Parathyroid adenoma (tissue), 2 donors: ENCODE data around the gene HPS5.
"Not testable (repeated sequence)": the region's sequence is repeated elsewhere in the genome, so short reads cannot be mapped to it uniquely, and the experiment has no call there.

Experiments
- H2AFZ ChIP-seq: fragments of 300-600 bp; sonication (generic); one replicate; pipeline ENCODE4 v1.7.0; 2017; ENCODE audit warnings: antibody characterized with exemption, mild to moderate bottlenecking
- H3K27ac ChIP-seq: fragments of 300-600 bp; sonication (generic); one replicate; pipeline ENCODE4 v1.7.0; 2017
- H3K27me3 ChIP-seq: fragments of 300-600 bp; sonication (generic); one replicate; pipeline ENCODE4 v1.7.0; 2017; ENCODE audit warnings: low read length; ENCODE audit not compliant: control insufficient read depth, insufficient read depth
- H3K36me3 ChIP-seq: fragments of 300-600 bp; sonication (generic); one replicate; pipeline ENCODE4 v1.7.0; 2017; ENCODE audit warnings: low read length; ENCODE audit not compliant: control insufficient read depth, insufficient read depth
- H3K4me1 ChIP-seq: fragments of 300-600 bp; sonication (generic); one replicate; pipeline ENCODE4 v1.7.0; 2017; ENCODE audit warnings: control low read depth
- H3K4me2 ChIP-seq: fragments of 300-600 bp; sonication (generic); one replicate; pipeline ENCODE4 v1.7.0; 2017; ENCODE audit warnings: low read length
- H3K4me3 ChIP-seq: fragments of 300-600 bp; sonication (generic); one replicate; pipeline ENCODE4 v1.7.0; 2017; ENCODE audit warnings: low read depth, low read length
- H3K79me2 ChIP-seq: fragments of 300-600 bp; sonication (generic); one replicate; pipeline ENCODE4 v1.7.0; 2017; ENCODE audit warnings: control low read depth
- H3K9ac ChIP-seq: fragments of 300-600 bp; sonication (generic); one replicate; pipeline ENCODE4 v1.7.0; 2017; ENCODE audit warnings: mild to moderate bottlenecking
- H3K9me3 ChIP-seq: fragments of 300-600 bp; sonication (generic); one replicate; pipeline ENCODE4 v1.7.0; 2017; ENCODE audit warnings: low read length; ENCODE audit not compliant: control insufficient read depth
- TF ChIP-seq, protein P1 (sequence below): fragments of 300-600 bp; sonication (generic); IDR thresholded peaks from one replicate; pipeline ENCODE4 v1.7.0; 2017; ENCODE audit warnings: antibody characterized with exemption, mild to moderate bottlenecking
- donor health status: primary hyperparathyroidism.

Gene HPS5

DNA sequence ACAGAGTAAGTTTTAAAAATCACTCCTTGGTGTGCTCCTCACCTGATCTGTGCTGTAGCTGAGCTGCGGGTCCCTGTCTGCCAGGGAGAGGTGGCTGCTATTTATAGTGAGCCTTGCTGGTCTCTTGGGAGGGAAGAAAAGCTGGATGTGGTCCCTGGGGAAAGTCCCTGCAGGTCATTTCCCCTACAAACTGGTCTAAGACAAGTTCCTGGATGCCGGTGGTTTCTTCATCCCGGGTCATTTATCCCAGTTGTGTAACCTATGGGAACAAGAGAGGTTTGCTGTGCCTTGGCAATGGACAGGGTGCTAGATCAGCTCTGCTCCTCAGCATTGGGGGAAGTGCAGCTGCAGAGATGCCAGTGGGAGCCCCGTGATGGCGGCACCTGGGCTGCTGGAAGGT is 73.4 kb downstream of the HPS5 start, which contains the start of gene SAA2:
Gene SAA2 (minus strand): TSS at position 108 of the 400 bp plus-strand sequence. CDS start 657 bp downstream, outside the sequence.
- Histone ChIP-seq H3K4me3 (no peak within 1 kb of the TSS), H3K4me2 (no peak within 1 kb of the TSS), H3K9me3 (no peaks in the 10 kb centered on the region), H2AFZ (no peak within 1 kb of the TSS), H3K36me3 (no peaks in the 10 kb centered on the region), H3K27me3 (no peaks in the 10 kb centered on the region), H3K4me1 (no peaks in the 10 kb centered on the region), H3K27ac (no peak within 1 kb of the TSS), H3K9ac (no peak within 1 kb of the TSS), H3K79me2 (no peaks in the 10 kb centered on the region)
- TF ChIP-seq, protein P1, sequence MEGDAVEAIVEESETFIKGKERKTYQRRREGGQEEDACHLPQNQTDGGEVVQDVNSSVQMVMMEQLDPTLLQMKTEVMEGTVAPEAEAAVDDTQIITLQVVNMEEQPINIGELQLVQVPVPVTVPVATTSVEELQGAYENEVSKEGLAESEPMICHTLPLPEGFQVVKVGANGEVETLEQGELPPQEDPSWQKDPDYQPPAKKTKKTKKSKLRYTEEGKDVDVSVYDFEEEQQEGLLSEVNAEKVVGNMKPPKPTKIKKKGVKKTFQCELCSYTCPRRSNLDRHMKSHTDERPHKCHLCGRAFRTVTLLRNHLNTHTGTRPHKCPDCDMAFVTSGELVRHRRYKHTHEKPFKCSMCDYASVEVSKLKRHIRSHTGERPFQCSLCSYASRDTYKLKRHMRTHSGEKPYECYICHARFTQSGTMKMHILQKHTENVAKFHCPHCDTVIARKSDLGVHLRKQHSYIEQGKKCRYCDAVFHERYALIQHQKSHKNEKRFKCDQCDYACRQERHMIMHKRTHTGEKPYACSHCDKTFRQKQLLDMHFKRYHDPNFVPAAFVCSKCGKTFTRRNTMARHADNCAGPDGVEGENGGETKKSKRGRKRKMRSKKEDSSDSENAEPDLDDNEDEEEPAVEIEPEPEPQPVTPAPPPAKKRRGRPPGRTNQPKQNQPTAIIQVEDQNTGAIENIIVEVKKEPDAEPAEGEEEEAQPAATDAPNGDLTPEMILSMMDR, result no peak

DNA sequence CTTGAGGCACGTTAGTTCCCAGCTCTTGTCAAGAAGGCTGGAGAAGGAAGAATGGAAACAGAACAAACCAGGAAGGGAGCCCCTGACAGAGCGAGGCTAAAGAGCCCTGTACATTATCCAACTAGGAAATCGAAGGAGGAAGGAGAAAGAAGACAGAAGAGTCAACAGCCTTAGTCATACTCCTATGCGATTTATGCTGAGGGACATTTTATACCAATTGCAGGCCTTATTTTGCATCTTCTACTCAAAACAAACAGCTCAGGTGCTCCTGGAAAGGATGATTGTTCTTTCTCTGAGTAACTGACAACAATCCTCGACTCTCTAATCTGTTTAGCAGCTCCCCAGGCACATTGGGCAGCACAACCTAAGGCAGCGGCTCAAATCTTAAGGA is 74.8 kb downstream of the HPS5 start:
- H3K27ac ChIP-seq, H3K4me1 ChIP-seq: not testable (repeated sequence)

DNA sequence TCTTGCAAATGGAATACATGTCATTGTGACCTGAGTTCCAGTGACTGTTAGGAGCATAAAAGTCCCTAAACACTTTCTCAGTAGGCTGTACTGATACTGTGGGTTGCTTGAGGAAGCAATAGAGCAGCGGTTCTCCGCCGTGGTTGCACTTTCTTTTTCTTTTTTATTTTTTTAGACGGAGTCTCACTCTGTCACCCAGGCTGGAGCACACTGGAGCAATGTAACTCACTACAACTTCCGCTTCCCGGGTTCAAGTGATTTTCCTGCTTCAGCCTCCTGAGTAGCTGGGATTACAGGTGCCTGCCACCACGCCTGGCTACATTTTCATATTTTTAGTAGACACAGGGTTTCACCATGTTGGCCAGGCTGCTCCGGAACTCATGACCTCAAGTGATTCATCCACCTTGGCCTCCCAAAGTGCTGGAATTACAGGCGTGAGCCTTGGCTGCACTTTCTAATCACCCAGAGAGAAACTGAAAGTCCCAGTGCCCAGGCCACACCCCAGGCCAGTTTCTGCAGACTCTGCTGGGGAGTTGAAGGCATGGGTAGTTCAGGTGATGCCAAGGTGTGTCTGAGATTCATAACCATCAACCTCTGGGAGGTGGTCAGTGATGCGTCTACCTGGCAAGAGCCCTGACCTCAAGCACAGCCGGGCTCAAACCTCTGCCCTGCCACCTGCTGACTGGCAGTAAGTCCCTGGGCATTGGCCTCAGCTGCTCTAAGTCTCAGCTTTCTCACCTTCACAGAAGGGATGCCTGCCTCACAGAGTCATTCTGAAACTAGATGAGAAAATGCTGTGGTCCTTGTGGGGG is 75.4 kb downstream of the HPS5 start:
- not testable (repeated sequence) for H3K4me1 ChIP-seq, H3K27ac ChIP-seq, H3K4me3 ChIP-seq

More for the DNA sequence above, 74.8 kb downstream of the HPS5 start:
- H3K36me3 ChIP-seq, H3K4me3 ChIP-seq, H3K9ac ChIP-seq, H3K27me3 ChIP-seq, H3K4me2 ChIP-seq, H3K9me3 ChIP-seq, H2AFZ ChIP-seq, H3K79me2 ChIP-seq: not testable (repeated sequence)

DNA sequence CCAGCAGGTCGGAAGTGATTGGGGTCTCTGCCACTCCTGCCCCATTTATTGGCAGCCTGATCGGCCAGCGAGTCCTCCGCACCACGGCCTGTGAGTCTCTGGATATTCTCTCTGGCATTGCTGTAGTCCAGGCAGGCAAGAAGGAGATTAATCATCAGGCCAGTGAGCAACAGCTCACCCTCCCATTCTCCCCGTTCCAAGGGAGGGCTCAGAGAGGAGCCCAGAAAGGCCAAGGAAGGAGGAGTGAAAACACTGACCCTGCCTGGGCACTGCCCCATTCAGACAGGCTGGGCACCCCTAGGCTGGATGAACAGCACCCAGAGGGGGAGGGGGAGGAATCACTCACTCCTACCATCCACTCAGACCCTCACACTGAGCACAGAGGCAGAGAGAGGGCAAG is 76.5 kb downstream of the HPS5 start:
- H3K4me2 ChIP-seq, result no peak overlapping the region
- H3K4me3 ChIP-seq, result no peak overlapping the region
- H3K27me3 ChIP-seq, result no peaks in the 10 kb centered on the region
- no peak overlapping the region for H3K27ac ChIP-seq
- H3K9ac ChIP-seq, result no peak overlapping the region
- no peaks in the 10 kb centered on the region for H3K4me1 ChIP-seq
- H2AFZ ChIP-seq, result no peak overlapping the region
- H3K36me3 ChIP-seq, result no peaks in the 10 kb centered on the region
- H3K79me2 ChIP-seq, result no peaks in the 10 kb centered on the region
- TF ChIP-seq, protein P1, result no peak
- H3K9me3 ChIP-seq, result no peaks in the 10 kb centered on the region

More for the DNA sequence above, 75.4 kb downstream of the HPS5 start:
- not testable (repeated sequence) for H3K9ac ChIP-seq, H3K27me3 ChIP-seq, H3K4me2 ChIP-seq, H3K9me3 ChIP-seq, H2AFZ ChIP-seq, H3K79me2 ChIP-seq, H3K36me3 ChIP-seq

DNA sequence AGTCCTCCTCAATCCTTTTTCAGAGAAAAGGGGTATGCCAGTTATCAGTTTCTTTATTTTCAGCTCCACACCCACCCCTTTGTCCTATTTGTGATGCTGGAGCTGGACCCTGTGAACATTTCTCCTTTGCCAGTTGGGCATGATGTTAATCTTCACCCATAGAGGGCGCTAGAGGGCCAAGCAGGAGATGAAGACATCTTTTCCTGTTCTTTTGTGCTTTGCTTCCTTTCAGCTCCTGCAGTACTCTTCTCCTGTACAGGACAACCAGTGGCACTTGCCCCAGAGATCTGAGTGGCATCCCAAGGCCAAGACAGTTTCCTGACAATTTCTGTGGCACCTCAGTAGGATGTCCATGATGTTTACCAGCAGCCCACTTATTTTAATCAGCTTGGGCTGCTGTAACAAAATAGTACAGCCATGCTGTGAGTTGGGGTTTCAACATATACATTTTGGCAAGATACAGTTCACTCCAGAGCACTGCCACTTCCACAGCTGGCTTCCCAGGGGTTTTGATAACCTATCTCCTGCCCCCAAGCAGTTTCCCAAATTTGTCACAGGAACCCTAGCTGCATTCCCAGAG is 78.1 kb downstream of the HPS5 start:
- no peaks in the 10 kb centered on the region for H3K9me3 ChIP-seq
- no peak overlapping the region for H3K27ac ChIP-seq
- H2AFZ ChIP-seq, result no peak overlapping the region
- H3K4me2 ChIP-seq, result no peak overlapping the region
- H3K36me3 ChIP-seq, result no peaks in the 10 kb centered on the region
- no peaks in the 10 kb centered on the region for H3K27me3 ChIP-seq
- no peak overlapping the region for H3K4me3 ChIP-seq
- H3K79me2 ChIP-seq, result no peaks in the 10 kb centered on the region
- no peak overlapping the region for H3K9ac ChIP-seq
- TF ChIP-seq, protein P1, result peak; percentile 13
- H3K4me1 ChIP-seq, result no peaks in the 10 kb centered on the region
